Nephron (organoid): ENCODE data around the gene OLFML3.

Experiments used
- H3K27ac Mint-ChIP-seq, 3 experiments: 2 replicates each; pipeline ENCODE4 v1.8.0; 2020; ENCODE audit warnings: mixed read lengths in 3 of 3, mild to moderate bottlenecking in 2 of 3, moderate library complexity in 1 of 3
- H3K27me3 Mint-ChIP-seq: 2 replicates; pipeline ENCODE4 v1.8.0; 2021; ENCODE audit warnings: low read depth, mild to moderate bottlenecking, moderate library complexity, mixed read lengths
- H3K36me3 Mint-ChIP-seq: 2 replicates; pipeline ENCODE4 v1.8.0; 2020; ENCODE audit warnings: low read depth, mixed read lengths
- H3K4me1 Mint-ChIP-seq: 2 replicates; pipeline ENCODE4 v1.8.0; 2020; ENCODE audit warnings: mixed read lengths
- H3K4me3 Mint-ChIP-seq, 3 experiments: 2 replicates each; pipeline ENCODE4 v1.8.0; 2020; ENCODE audit warnings: mild to moderate bottlenecking in 3 of 3, mixed read lengths in 3 of 3, moderate library complexity in 2 of 3
- H3K9me3 Mint-ChIP-seq: 2 replicates; pipeline ENCODE4 v1.8.0; 2020; ENCODE audit warnings: mixed read lengths
- CTCF ChIP-seq, 3 experiments: fragments of 200-600 bp; sonication (generic); IDR thresholded peaks; one replicate each; pipeline ENCODE4 v1.5.0; 2021; ENCODE audit warnings: antibody characterized with exemption in 3 of 3; ENCODE audit not compliant: unreplicated experiment in 3 of 3

Gene OLFML3

GRCh38 chr1:113975211-113975895, 3.9 kb upstream of the OLFML3 start:
- Mint-ChIP-seq H3K36me3 (peaks cover 42% of the 10 kb centered on the region), H3K9me3 (no peaks in the 10 kb centered on the region), H3K4me3 (no peak overlapping the region), H3K27ac (peak overlapping the region; percentile 2 to 81 (median 32)), H3K27me3 (no peaks in the 10 kb centered on the region), H3K4me1 (peaks cover 43% of the 10 kb centered on the region)
- TF ChIP-seq CTCF (IDR thresholded peaks at IDR 0.05; ENCODE audit: unreplicated experiment in 3 of 3): no peak

GRCh38 chr1:113976609-113977278, 2.5 kb upstream of the OLFML3 start:
- H3K9me3 Mint-ChIP-seq: no peaks in the 10 kb centered on the region
- TF ChIP-seq CTCF (IDR thresholded peaks at IDR 0.05; ENCODE audit: unreplicated experiment in 3 of 3): peak; percentile 54 to 60 (median 56)
- peaks cover 57% of the 10 kb centered on the region for H3K4me1 Mint-ChIP-seq
- peak overlapping the region in 1 of 3 experiments; percentile 62 for H3K4me3 Mint-ChIP-seq
- H3K36me3 Mint-ChIP-seq: peaks cover 39% of the 10 kb centered on the region
- peak overlapping the region; percentile 73 to 99 (median 81) for H3K27ac Mint-ChIP-seq
- no peaks in the 10 kb centered on the region for H3K27me3 Mint-ChIP-seq

GRCh38 chr1:113977906-113978305, 1.4 kb upstream of the OLFML3 start:
- no peak for TF ChIP-seq CTCF (IDR thresholded peaks at IDR 0.05; ENCODE audit: unreplicated experiment in 3 of 3)
- Mint-ChIP-seq H3K27me3 (no peaks in the 10 kb centered on the region), H3K4me1 (peaks cover 69% of the 10 kb centered on the region), H3K4me3 (no peak overlapping the region), H3K27ac (peak overlapping the region; percentile 98 to 99 (median 99)), H3K36me3 (peaks cover 31% of the 10 kb centered on the region), H3K9me3 (no peaks in the 10 kb centered on the region)

GRCh38 chr1:113980110-113980509, 836 bp downstream of the OLFML3 start:
- Mint-ChIP-seq H3K27ac (peak overlapping the region; percentile 98 to 99 (median 99)), H3K4me3 (peak overlapping the region; percentile 87 to 94 (median 89)), H3K4me1 (peaks cover 91% of the 10 kb centered on the region), H3K36me3 (peaks cover 12% of the 10 kb centered on the region), H3K27me3 (peaks cover 4% of the 10 kb centered on the region), H3K9me3 (no peaks in the 10 kb centered on the region)
- TF ChIP-seq CTCF (IDR thresholded peaks at IDR 0.05; ENCODE audit: unreplicated experiment in 3 of 3): no peak

- peak overlapping the region; percentile 67 to 94 (median 89) for H3K4me3 Mint-ChIP-seq
- H3K36me3 Mint-ChIP-seq: peaks cover 24% of the 10 kb centered on the region
- H3K9me3 Mint-ChIP-seq: peaks cover 10% of the 10 kb centered on the region
- H3K27ac Mint-ChIP-seq: peak overlapping the region; percentile 90 to 99 (median 98)
- no peak for TF ChIP-seq CTCF (IDR thresholded peaks at IDR 0.05; ENCODE audit: unreplicated experiment in 3 of 3)
- peaks cover 86% of the 10 kb centered on the region for H3K4me1 Mint-ChIP-seq
- H3K27me3 Mint-ChIP-seq: peaks cover 4% of the 10 kb centered on the region
These were observed 3.0 kb downstream of the OLFML3 start for GRCh38 chr1:113981962-113982931.
